OCI-LY1 (cell line): ENCODE results near the gene NEURL1B.

Experiments used
- EZH2 ChIP-seq: fragments of 200-600 bp; sonication (generic), shearing (Covaris generic); IDR thresholded peaks from 2 replicates; pipeline ENCODE4 v1.8.0; 2017; ENCODE audit warnings: borderline replicate concordance, mixed run types, mild to moderate bottlenecking, antibody characterized with exemption, low read length, moderate library complexity, mixed read lengths
- TF ChIP-seq, protein P1 (sequence below): fragments of 200-600 bp; sonication (generic), shearing (Covaris generic); IDR thresholded peaks from 2 replicates; pipeline ENCODE4 v1.5.1; 2017; ENCODE audit warnings: mild to moderate bottlenecking, antibody characterized with exemption, low read length, moderate library complexity, mixed read lengths

DNA sequence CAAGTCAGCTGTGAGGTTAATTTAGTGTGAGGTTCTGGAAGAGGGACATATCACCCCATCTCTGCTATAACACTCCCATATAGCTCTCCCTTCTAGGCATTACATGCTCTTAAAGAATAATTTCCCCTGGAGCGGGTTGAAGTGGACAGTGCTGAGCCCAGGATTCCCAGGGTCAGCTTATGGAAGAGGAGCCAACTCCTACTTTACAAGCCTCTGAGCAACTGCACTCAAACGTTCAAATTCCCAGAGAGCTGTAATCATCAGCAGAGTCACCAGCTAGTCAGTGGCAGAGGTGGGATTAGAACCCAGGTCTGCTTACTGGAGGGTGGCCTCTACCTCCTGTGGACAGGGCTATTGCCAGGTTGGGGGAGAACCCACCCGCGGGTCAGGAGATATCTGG lies 1.4 kb downstream of the NEURL1B start:
- TF ChIP-seq, protein P1, sequence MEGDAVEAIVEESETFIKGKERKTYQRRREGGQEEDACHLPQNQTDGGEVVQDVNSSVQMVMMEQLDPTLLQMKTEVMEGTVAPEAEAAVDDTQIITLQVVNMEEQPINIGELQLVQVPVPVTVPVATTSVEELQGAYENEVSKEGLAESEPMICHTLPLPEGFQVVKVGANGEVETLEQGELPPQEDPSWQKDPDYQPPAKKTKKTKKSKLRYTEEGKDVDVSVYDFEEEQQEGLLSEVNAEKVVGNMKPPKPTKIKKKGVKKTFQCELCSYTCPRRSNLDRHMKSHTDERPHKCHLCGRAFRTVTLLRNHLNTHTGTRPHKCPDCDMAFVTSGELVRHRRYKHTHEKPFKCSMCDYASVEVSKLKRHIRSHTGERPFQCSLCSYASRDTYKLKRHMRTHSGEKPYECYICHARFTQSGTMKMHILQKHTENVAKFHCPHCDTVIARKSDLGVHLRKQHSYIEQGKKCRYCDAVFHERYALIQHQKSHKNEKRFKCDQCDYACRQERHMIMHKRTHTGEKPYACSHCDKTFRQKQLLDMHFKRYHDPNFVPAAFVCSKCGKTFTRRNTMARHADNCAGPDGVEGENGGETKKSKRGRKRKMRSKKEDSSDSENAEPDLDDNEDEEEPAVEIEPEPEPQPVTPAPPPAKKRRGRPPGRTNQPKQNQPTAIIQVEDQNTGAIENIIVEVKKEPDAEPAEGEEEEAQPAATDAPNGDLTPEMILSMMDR = no peak
- TF ChIP-seq EZH2 = no peak
